ENCODE results near the gene REEP2. TPM values are rescaled to one million over a fixed set of nuclear protein-coding genes. Genes with fewer than 3 reads are reported as not detected.

The REEP2 gene
- polyA plus RNA-seq, 1 of the 3 experiments (the other 2 are of a cell fraction) = 31.2 TPM

DNA sequence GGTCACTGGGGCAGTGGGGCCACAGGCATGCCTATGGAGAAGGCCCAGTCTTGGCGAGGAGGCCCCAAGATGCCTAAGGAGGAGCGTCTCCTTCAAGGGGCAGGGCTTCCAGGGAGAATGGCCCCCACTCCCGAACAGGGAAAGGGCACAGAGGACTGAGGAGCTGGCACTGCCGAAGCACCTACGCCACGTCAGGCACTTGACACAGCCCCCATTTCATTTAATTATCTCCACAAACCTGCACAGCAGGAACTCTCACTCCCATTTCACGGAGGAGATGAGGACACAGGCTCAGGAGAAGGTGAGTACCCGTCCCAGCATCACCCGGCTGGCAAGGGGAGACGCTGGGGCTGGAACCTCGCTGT is 52.4 kb downstream of the REEP2 start (continued):
- TF ChIP-seq ELF1 (IDR thresholded peaks at IDR 0.05) (no peak), MXI1 (IDR thresholded peaks at IDR 0.05; ENCODE audit: low read depth, low read length) (no peak), EZH2phosphoT487 (IDR thresholded peaks at IDR 0.05; ENCODE audit: borderline replicate concordance, low read depth) (no peak), JUND (IDR thresholded peaks at IDR 0.05) (no peak), NRF1 (IDR thresholded peaks at IDR 0.05; ENCODE audit: low read depth, low read length) (no peak), GATA2 (CRISPR knock-in tag; IDR thresholded peaks at IDR 0.05) (no peak)
- TF ChIP-seq, protein P1, sequence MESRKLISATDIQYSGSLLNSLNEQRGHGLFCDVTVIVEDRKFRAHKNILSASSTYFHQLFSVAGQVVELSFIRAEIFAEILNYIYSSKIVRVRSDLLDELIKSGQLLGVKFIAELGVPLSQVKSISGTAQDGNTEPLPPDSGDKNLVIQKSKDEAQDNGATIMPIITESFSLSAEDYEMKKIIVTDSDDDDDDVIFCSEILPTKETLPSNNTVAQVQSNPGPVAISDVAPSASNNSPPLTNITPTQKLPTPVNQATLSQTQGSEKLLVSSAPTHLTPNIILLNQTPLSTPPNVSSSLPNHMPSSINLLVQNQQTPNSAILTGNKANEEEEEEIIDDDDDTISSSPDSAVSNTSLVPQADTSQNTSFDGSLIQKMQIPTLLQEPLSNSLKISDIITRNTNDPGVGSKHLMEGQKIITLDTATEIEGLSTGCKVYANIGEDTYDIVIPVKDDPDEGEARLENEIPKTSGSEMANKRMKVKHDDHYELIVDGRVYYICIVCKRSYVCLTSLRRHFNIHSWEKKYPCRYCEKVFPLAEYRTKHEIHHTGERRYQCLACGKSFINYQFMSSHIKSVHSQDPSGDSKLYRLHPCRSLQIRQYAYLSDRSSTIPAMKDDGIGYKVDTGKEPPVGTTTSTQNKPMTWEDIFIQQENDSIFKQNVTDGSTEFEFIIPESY (IDR thresholded peaks at IDR 0.05; ENCODE audit: borderline replicate concordance, low read depth) = no peak

DNA sequence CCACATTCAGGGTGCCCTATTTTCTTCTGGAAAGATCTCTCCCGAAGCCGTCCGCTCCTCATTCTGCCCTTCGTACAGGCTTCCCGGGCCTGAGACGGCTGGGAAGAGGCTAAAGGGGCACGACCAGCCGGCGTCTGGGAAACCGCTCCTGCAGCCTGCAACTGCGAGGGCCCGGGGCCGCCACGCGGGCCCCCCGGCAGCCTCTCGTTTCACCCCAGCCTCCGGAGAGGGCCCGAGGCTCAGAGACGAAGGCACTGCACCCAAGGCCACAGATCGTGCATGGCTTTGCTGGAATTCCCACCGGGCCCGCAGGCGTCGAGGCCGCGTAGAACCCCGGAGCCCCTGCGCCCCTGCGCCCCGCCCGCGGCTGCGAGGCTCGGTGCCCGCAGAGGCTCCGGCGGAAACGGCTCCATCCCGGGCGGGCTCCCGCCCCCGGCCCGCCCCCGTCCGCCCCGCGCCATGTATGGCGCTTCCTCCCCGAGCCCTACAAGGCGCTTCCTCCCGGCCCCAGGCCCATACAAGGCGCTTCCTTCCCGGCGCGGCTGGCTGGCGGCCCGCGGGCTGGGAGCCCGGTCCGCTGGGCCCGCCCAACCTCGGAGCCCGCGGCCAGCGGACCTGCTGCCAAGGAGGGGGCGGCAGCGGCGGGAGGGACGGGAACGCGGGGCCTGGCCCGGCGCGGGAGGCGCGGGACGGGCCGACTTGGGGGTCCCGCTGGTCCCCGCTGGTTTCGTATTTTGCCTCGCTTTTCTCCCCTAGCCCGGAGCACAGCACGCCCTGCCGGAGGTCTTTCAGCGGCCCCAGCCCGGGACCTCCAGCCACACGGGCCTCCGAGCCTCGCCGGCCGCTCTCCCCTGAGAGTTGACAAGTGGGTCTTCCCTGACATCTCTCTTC is 53.1 kb downstream of the REEP2 start:
- Histone ChIP-seq H3K79me2 (ENCODE audit: insufficient read depth) (no peaks in the 10 kb centered on the region), H3F3A (replicated peaks; ENCODE audit: insufficient read depth) (peaks cover 5% of the 10 kb centered on the region), H3K9me3 (no peaks in the 10 kb centered on the region), H4K20me1 (ENCODE audit: insufficient read depth) (no peaks in the 10 kb centered on the region), H3K9me2 (no peaks in the 10 kb centered on the region), H3K4me2 (peak overlapping the region; percentile 93), H3K36me3 (replicated peaks in 1 of 2; ENCODE audit: control insufficient read depth in 1 of 2, insufficient read depth in 2 of 2, low read length in 1 of 2) (no peaks in the 10 kb centered on the region), H3K4me3 (ENCODE audit: low read depth in 2 of 2, low read length in 1 of 2) (peak overlapping the region; percentile 47 to 61), H2AFZ (ENCODE audit: low read depth) (peak overlapping the region; percentile 86; the same call in 1 of the 2 replicates), H3K4me1 (ENCODE audit: control insufficient read depth in 1 of 2, insufficient read depth in 2 of 2, low read depth in 1 of 2, low read length in 1 of 2) (peaks cover 6 to 37% of the 10 kb centered on the region in 2 experiments; a peak in 2 of 4 replicates), H3K27me3 (ENCODE audit: insufficient read depth) (no peaks in the 10 kb centered on the region), H3K27ac (ENCODE audit: low read depth in 2 of 2, low read length in 1 of 2) (peak overlapping the region; percentile 25 to 85; a peak in 3 of 4 replicates), H3K9ac (peak overlapping the region; percentile 66)
- DNase-seq = peak; percentile 92
- CTCF ChIA-PET = interaction anchor here (1.2 to 4.6 kb wide), 4 partner anchors 12 to 51 kb away, joined by 3 to 31 read pairs (median 18); partner anchors contain the start of genes EGR1 and ETF1
- POLR2A ChIA-PET = interaction anchor here (0.5 to 2.4 kb wide), 4 partner anchors 11 to 51 kb away, joined by 3 to 22 read pairs (median 4); partner anchors contain the start of genes EGR1 and ETF1
- 46% methylated on average over 14 of the region's 93 CpGs for WGBS (ENCODE audit: low lambda C conversion rate)
- TF ChIP-seq FOSL2 (IDR thresholded peaks at IDR 0.05; ENCODE audit: borderline replicate concordance, low read depth) = no peak
- TF ChIP-seq, protein P2, sequence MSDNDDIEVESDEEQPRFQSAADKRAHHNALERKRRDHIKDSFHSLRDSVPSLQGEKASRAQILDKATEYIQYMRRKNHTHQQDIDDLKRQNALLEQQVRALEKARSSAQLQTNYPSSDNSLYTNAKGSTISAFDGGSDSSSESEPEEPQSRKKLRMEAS (IDR thresholded peaks at IDR 0.05; ENCODE audit: low read depth) = 0 out of 2 replicates have a peak, but pooled peaks have one; percentile 14
- peak; percentile 43; the same call in 1 of the 2 replicates for TF ChIP-seq NFIC (IDR thresholded peaks at IDR 0.05; ENCODE audit: borderline replicate concordance)

DNA sequence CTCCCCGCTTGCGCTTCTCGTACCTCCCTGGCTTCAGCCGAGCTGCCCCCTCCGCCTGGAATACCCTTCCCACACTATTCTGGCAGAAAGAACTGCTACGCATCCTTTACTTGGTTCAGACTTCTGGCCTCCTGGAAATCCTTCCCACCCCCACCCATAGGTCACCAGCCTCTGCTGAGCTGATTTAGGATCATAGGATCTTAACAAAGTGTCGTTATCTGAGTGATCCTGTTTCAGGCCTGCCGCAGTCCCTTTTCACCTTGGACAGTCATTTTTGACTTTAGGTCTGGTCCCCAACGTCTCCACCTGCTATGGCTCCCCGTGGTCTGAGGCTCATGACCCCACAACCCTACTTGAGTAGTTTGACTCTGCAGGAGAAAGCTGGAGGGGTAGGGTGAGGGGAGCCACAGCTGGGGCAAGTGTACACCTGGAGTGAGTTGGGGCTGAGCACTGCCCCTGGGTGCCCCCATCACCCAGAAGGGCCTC is 53.7 kb downstream of the REEP2 start:
- H3K9ac ChIP-seq = peak overlapping the region; percentile 66
- H3K79me2 ChIP-seq (ENCODE audit: insufficient read depth) = no peaks in the 10 kb centered on the region
- H3K36me3 ChIP-seq (replicated peaks in 1 of 2; ENCODE audit: control insufficient read depth in 1 of 2, insufficient read depth in 2 of 2, low read length in 1 of 2) = no peaks in the 10 kb centered on the region
- H3K9me2 ChIP-seq = no peaks in the 10 kb centered on the region
- peak overlapping the region; percentile 86; the same call in 1 of the 2 replicates for H2AFZ ChIP-seq (ENCODE audit: low read depth)
- H3K9me3 ChIP-seq = no peaks in the 10 kb centered on the region
- H3K4me1 ChIP-seq (ENCODE audit: control insufficient read depth in 1 of 2, insufficient read depth in 2 of 2, low read depth in 1 of 2, low read length in 1 of 2) = peaks cover 6 to 37% of the 10 kb centered on the region in 2 experiments; a peak in 2 of 4 replicates
- no peak for DNase-seq
- H4K20me1 ChIP-seq (ENCODE audit: insufficient read depth) = no peaks in the 10 kb centered on the region
- POLR2A ChIA-PET = interaction anchor here (0.6 to 2.4 kb wide), 4 partner anchors 11 to 51 kb away, joined by 3 to 22 read pairs (median 4); partner anchors contain the start of genes EGR1 and ETF1
- peak overlapping the region; percentile 47 to 61 for H3K4me3 ChIP-seq (ENCODE audit: low read depth in 2 of 2, low read length in 1 of 2)
- no peaks in the 10 kb centered on the region for H3K27me3 ChIP-seq (ENCODE audit: insufficient read depth)
- CTCF ChIA-PET = interaction anchor here (0.6 to 4.6 kb wide), 9 partner anchors 11 to 50 kb away, joined by 3 to 31 read pairs (median 7); partner anchors contain the start of genes EGR1 and ETF1
- peak overlapping the region; percentile 93 for H3K4me2 ChIP-seq
- peak overlapping the region; percentile 25 to 85; a peak in 3 of 4 replicates for H3K27ac ChIP-seq (ENCODE audit: low read depth in 2 of 2, low read length in 1 of 2)
- 55% methylated on average over 10 of the region's 10 CpGs for WGBS (ENCODE audit: low lambda C conversion rate)
- peaks cover 5% of the 10 kb centered on the region for H3F3A ChIP-seq (replicated peaks; ENCODE audit: insufficient read depth)
- TF ChIP-seq MXI1 (IDR thresholded peaks at IDR 0.05; ENCODE audit: low read depth, low read length) (no peak), RAD21 (IDR thresholded peaks at IDR 0.05; ENCODE audit: low read length) (no peak), EP300 (IDR thresholded peaks at IDR 0.05; ENCODE audit: borderline replicate concordance in 1 of 2, low read depth in 1 of 2, low read length in 1 of 2) (no peak), RCOR1 (IDR thresholded peaks at IDR 0.05; ENCODE audit: low read length) (no peak), RXRA (IDR thresholded peaks at IDR 0.05; ENCODE audit: borderline replicate concordance, low read depth) (no peak), EZH2phosphoT487 (IDR thresholded peaks at IDR 0.05; ENCODE audit: borderline replicate concordance, low read depth) (no peak), TAF1 (IDR thresholded peaks at IDR 0.05; ENCODE audit: borderline replicate concordance, low read depth, low read length) (no peak), RFX5 (IDR thresholded peaks at IDR 0.05; ENCODE audit: low read length) (no peak), YY1 (IDR thresholded peaks at IDR 0.05; ENCODE audit: low read depth) (no peak)
- TF ChIP-seq, protein P3, sequence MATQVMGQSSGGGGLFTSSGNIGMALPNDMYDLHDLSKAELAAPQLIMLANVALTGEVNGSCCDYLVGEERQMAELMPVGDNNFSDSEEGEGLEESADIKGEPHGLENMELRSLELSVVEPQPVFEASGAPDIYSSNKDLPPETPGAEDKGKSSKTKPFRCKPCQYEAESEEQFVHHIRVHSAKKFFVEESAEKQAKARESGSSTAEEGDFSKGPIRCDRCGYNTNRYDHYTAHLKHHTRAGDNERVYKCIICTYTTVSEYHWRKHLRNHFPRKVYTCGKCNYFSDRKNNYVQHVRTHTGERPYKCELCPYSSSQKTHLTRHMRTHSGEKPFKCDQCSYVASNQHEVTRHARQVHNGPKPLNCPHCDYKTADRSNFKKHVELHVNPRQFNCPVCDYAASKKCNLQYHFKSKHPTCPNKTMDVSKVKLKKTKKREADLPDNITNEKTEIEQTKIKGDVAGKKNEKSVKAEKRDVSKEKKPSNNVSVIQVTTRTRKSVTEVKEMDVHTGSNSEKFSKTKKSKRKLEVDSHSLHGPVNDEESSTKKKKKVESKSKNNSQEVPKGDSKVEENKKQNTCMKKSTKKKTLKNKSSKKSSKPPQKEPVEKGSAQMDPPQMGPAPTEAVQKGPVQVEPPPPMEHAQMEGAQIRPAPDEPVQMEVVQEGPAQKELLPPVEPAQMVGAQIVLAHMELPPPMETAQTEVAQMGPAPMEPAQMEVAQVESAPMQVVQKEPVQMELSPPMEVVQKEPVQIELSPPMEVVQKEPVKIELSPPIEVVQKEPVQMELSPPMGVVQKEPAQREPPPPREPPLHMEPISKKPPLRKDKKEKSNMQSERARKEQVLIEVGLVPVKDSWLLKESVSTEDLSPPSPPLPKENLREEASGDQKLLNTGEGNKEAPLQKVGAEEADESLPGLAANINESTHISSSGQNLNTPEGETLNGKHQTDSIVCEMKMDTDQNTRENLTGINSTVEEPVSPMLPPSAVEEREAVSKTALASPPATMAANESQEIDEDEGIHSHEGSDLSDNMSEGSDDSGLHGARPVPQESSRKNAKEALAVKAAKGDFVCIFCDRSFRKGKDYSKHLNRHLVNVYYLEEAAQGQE (IDR thresholded peaks at IDR 0.05; ENCODE audit: low read depth, low read length) = no peak
